Measurements from ENCODE around the gene GSE1. TPM values are rescaled to one million over a fixed set of nuclear protein-coding genes. Genes with fewer than 3 reads are reported as not detected.

GSE1 gene
- total and polyA plus RNA-seq, 9 of the 15 experiments (the other 6 are each of a cell fraction or from before 2014, with no cell fraction given): 12.2 to 244 (median 57.9) TPM

DNA sequence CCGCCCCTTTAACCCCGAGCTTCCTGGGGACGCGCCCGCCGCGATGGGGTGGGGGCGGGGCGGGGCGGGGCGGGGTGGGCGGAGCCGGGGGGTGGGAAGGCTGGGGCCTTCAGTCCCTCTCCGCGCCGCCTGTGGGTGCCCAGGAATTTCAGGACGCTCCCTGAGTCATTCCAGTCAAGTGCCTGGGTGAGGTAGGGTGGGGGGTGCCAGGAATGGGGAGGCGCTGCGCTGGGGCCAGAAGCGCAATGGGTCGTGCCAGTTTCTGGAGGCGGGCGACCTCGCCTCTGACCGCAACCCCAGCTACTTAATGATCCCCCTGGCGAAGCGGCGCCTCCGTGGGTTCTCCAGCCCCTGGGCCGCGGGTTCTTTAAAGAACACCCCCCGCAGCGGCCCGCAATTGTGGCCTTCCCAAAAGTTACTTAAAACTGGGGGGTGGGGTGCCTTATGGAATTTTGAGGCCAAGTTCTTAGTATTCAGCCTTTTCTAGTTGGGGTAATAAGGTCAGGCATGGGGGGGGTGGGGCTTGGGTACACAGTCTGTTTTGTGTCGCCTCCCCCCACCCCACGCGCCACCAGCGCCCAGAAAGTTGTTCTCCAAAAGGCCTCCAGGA, 826 bp upstream of the GSE1 start:
- peaks cover 54 to 87% of the 10 kb centered on the region in 2 experiments for H3K4me1 ChIP-seq (replicated peaks in 1 of 2; ENCODE audit: control insufficient read depth in 2 of 2, insufficient read depth in 2 of 2, low read length in 2 of 2)
- TF ChIP-seq, protein P1, sequence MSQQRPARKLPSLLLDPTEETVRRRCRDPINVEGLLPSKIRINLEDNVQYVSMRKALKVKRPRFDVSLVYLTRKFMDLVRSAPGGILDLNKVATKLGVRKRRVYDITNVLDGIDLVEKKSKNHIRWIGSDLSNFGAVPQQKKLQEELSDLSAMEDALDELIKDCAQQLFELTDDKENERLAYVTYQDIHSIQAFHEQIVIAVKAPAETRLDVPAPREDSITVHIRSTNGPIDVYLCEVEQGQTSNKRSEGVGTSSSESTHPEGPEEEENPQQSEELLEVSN (IDR thresholded peaks at IDR 0.05; ENCODE audit: borderline replicate concordance in 1 of 2, extremely low read depth in 1 of 2, insufficient read depth in 1 of 2, insufficient read length in 1 of 2, low read depth in 1 of 2, low read length in 1 of 2, poor library complexity in 1 of 2, severe bottlenecking in 1 of 2): peak in 1 of 2 experiments; percentile 2
- TF ChIP-seq, protein P2, sequence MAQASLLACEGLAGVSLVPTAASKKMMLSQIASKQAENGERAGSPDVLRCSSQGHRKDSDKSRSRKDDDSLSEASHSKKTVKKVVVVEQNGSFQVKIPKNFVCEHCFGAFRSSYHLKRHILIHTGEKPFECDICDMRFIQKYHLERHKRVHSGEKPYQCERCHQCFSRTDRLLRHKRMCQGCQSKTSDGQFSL (CRISPR knock-in tag; IDR thresholded peaks at IDR 0.05): peak; percentile 92
- TF ChIP-seq, protein P2 (tag; IDR thresholded peaks at IDR 0.05): peak in 1 of 2 experiments; percentile 65; a peak in 1 of 4 replicates
- TF ChIP-seq ZNF232 (CRISPR knock-in tag; IDR thresholded peaks at IDR 0.05): no peak
- TF ChIP-seq NCOR1 (IDR thresholded peaks at IDR 0.05): no peak
- TF ChIP-seq, protein P3, sequence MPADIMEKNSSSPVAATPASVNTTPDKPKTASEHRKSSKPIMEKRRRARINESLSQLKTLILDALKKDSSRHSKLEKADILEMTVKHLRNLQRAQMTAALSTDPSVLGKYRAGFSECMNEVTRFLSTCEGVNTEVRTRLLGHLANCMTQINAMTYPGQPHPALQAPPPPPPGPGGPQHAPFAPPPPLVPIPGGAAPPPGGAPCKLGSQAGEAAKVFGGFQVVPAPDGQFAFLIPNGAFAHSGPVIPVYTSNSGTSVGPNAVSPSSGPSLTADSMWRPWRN (IDR thresholded peaks at IDR 0.05; ENCODE audit: low read depth): no peak
- TF ChIP-seq, protein P4, sequence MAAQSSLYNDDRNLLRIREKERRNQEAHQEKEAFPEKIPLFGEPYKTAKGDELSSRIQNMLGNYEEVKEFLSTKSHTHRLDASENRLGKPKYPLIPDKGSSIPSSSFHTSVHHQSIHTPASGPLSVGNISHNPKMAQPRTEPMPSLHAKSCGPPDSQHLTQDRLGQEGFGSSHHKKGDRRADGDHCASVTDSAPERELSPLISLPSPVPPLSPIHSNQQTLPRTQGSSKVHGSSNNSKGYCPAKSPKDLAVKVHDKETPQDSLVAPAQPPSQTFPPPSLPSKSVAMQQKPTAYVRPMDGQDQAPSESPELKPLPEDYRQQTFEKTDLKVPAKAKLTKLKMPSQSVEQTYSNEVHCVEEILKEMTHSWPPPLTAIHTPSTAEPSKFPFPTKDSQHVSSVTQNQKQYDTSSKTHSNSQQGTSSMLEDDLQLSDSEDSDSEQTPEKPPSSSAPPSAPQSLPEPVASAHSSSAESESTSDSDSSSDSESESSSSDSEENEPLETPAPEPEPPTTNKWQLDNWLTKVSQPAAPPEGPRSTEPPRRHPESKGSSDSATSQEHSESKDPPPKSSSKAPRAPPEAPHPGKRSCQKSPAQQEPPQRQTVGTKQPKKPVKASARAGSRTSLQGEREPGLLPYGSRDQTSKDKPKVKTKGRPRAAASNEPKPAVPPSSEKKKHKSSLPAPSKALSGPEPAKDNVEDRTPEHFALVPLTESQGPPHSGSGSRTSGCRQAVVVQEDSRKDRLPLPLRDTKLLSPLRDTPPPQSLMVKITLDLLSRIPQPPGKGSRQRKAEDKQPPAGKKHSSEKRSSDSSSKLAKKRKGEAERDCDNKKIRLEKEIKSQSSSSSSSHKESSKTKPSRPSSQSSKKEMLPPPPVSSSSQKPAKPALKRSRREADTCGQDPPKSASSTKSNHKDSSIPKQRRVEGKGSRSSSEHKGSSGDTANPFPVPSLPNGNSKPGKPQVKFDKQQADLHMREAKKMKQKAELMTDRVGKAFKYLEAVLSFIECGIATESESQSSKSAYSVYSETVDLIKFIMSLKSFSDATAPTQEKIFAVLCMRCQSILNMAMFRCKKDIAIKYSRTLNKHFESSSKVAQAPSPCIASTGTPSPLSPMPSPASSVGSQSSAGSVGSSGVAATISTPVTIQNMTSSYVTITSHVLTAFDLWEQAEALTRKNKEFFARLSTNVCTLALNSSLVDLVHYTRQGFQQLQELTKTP (IDR thresholded peaks at IDR 0.05; ENCODE audit: low read depth in 1 of 2, partially characterized antibody in 2 of 2): no peak
- peak; percentile 63 for TF ChIP-seq MYNN (IDR thresholded peaks at IDR 0.05)
- no peak for TF ChIP-seq MYNN (CRISPR knock-in tag; IDR thresholded peaks at IDR 0.05)
- TF ChIP-seq CBX2 (IDR thresholded peaks at IDR 0.05; ENCODE audit: insufficient read depth, low read length, poor library complexity, severe bottlenecking): no peak
- peak; percentile 53 for TF ChIP-seq CREM (IDR thresholded peaks at IDR 0.05; ENCODE audit: low read depth)
- TF ChIP-seq NCOA2 (IDR thresholded peaks at IDR 0.05; ENCODE audit: partially characterized antibody in 2 of 2): no peak
- TF ChIP-seq NEUROD1 (IDR thresholded peaks at IDR 0.05; ENCODE audit: borderline replicate concordance, low read depth, low read length, partially characterized antibody): no peak
- TF ChIP-seq ZNF79 (CRISPR knock-in tag; IDR thresholded peaks at IDR 0.05; ENCODE audit: low read depth): no peak

More for the DNA sequence above, 826 bp upstream of the GSE1 start:
- H3K4me3 ChIP-seq: peak overlapping the region; percentile 85
- peak; percentile 2 for ATAC-seq
- peaks cover 93% of the 10 kb centered on the region for H3K79me2 ChIP-seq (ENCODE audit: control insufficient read depth, insufficient read depth, low read length)
- H4K20me1 ChIP-seq (replicated peaks; ENCODE audit: control insufficient read depth, insufficient read depth, low read length): peaks cover 63% of the 10 kb centered on the region
- H2AFZ ChIP-seq (ENCODE audit: low read depth, low read length): no peak overlapping the region
- H3K9me1 ChIP-seq (ENCODE audit: control insufficient read depth, insufficient read depth, low read length): peaks cover 11% of the 10 kb centered on the region
- FAIRE-seq: no peak
- intact Hi-C loops (cut with micrococcal nuclease) (loop anchor here (5.0 to 10.0 kb wide), 2 partner anchors 150 to 307 kb away; no protein-coding TSS in a partner anchor), in situ Hi-C loops (cut with MboI) (no loop called here)
- POLR2A ChIA-PET: interaction anchor here (0.7 to 1.4 kb wide), 7 partner anchors 11 to 221 kb away, joined by 3 to 14 read pairs (median 6); no protein-coding TSS in a partner anchor
- no peaks in the 10 kb centered on the region for H3K27me3 ChIP-seq (ENCODE audit: control insufficient read depth in 2 of 2, insufficient read depth in 2 of 2, low read length in 2 of 2)
- H3K9ac ChIP-seq (ENCODE audit: insufficient read depth in 1 of 2, low read depth in 2 of 2, low read length in 2 of 2): peak overlapping the region; percentile 92 to 93
- peak in 3 of 4 experiments; percentile 77 to 87 (median 84) for DNase-seq (ENCODE audit: extremely low read depth in 1 of 4, low spot score in 3 of 4)
- peak overlapping the region; percentile 99 for H3K27ac ChIP-seq (ENCODE audit: extremely low read depth, low read depth, low read length)
- TSS peak; percentile 65 for BruUV-seq (replicated peaks)
- CTCF ChIA-PET (ENCODE audit: low intra/inter-chr PET ratio): interaction anchor here (1.4 kb wide), 1 partner anchor 196 kb away, joined by 4 read pairs; no protein-coding TSS in a partner anchor
- no peaks in the 10 kb centered on the region for H3K9me3 ChIP-seq (replicated peaks; ENCODE audit: control insufficient read depth, insufficient read depth, low read depth, low read length)
- H3K36me3 ChIP-seq (ENCODE audit: control insufficient read depth, insufficient read depth, low read length): peaks cover 44% of the 10 kb centered on the region; the same call in 2 of the 3 replicates
- H3K4me2 ChIP-seq (ENCODE audit: insufficient read depth, low read length): peak overlapping the region; percentile 84
- WGBS (ENCODE audit: insufficient coverage, low coverage, missing lambda C conversion rate): 0% methylated on average over 13 of the region's 38 CpGs
